ENCODE results near the gene FILIP1. TPM values are rescaled to one million over a fixed set of nuclear protein-coding genes. Genes with fewer than 3 reads are reported as not detected.

FILIP1 gene
- total and polyA plus RNA-seq, 10 of the 15 experiments (the other 5 are each of a cell fraction or from before 2014, with no cell fraction given): 0.23 to 2.0 (median 0.44) TPM

DNA sequence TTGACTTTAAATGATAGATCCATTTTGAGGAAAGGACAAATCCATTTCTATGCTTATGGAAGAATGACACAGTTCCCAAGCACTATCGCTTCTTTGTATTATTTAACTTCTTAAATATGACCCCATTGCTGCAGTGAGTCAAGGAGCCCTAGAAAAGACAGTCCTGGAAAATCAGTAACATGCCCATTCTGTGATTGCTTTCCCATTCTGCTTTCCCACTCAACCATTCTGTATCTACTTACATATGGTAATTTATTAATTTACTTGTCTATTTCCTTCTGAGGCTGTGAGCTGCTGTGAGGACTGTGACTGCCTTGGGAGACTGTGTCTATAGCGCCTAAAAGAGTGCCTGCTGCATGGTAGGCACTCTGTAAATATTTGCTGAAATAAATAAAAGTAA is 123.6 kb downstream of the FILIP1 start:
- CTCF ChIA-PET: interaction anchor here (0.9 to 6.8 kb wide), 17 partner anchors 12 to 177 kb away, joined by 3 to 77 read pairs (median 6); partner anchors contain the start of gene FILIP1

More for the DNA sequence above, 123.6 kb downstream of the FILIP1 start:
- FAIRE-seq (no peak), ATAC-seq (no peak), DNase-seq (ENCODE audit: low read depth, low spot score) (no peak)
- ChIA-PET POLR2A (no interaction called here), RAD21 (ENCODE audit: unreplicated experiment) (interaction anchor here (0.9 to 4.4 kb wide), 8 partner anchors 73 to 159 kb away, joined by 3 to 30 read pairs (median 18); partner anchors contain the start of gene FILIP1), SMC1A (ENCODE audit: uncharacterized antibody, unreplicated experiment) (interaction anchor here (1.0 to 7.1 kb wide), 10 partner anchors 16 to 159 kb away, joined by 3 to 82 read pairs (median 14); partner anchors contain the start of gene FILIP1)
- intact Hi-C loops (cut with micrococcal nuclease; ENCODE audit: unreplicated experiment) (loop anchor here (10.0 kb wide), 1 partner anchor 125 kb away; the partner anchor contains the start of gene FILIP1), in situ Hi-C loops (cut with MboI) (no loop called here)
- Histone ChIP-seq H3K36me3 (ENCODE audit: control insufficient read depth in 2 of 2, insufficient read depth in 2 of 2, low read length in 1 of 2) (no peaks in the 10 kb centered on the region), H3K79me2 (ENCODE audit: control insufficient read depth, insufficient read depth, low read length) (no peaks in the 10 kb centered on the region), H3K9me3 (replicated peaks; ENCODE audit: control insufficient read depth, insufficient read depth, low read length) (no peaks in the 10 kb centered on the region), H3K9ac (ENCODE audit: control insufficient read depth, insufficient read depth, low read length) (no peak overlapping the region), H3K27me3 (replicated peaks in 1 of 2; ENCODE audit: control insufficient read depth in 2 of 2, insufficient read depth in 2 of 2, low read length in 1 of 2) (no peaks in the 10 kb centered on the region), H4K20me1 (ENCODE audit: control insufficient read depth, insufficient read depth) (no peaks in the 10 kb centered on the region), H3K27ac (ENCODE audit: control insufficient read depth, insufficient read depth) (no peak overlapping the region), H3K4me2 (ENCODE audit: control insufficient read depth, insufficient read depth) (no peak overlapping the region), H3K4me1 (ENCODE audit: control insufficient read depth, insufficient read depth, low read length) (no peaks in the 10 kb centered on the region), H3K4me3 (no peak overlapping the region), H2AFZ (ENCODE audit: control insufficient read depth, low read depth, low read length) (no peak overlapping the region)
- no TSS peak for BruUV-seq (replicated peaks)
- 45% methylated on average over 2 of the region's 2 CpGs for WGBS (ENCODE audit: insufficient coverage, insufficient replicate concordance, low lambda C conversion rate, missing lambda C conversion rate)
- TF ChIP-seq NR2C1 (IDR thresholded peaks at IDR 0.05) (no peak), ZNF274 (IDR thresholded peaks at IDR 0.05; ENCODE audit: insufficient read depth, insufficient read length) (no peak), HDGF (IDR thresholded peaks at IDR 0.05) (no peak), WRNIP1 (IDR thresholded peaks at IDR 0.05; ENCODE audit: borderline replicate concordance, low read depth, low read length) (no peak), CEBPB (IDR thresholded peaks at IDR 0.05; ENCODE audit: borderline replicate concordance in 1 of 2, low read depth in 2 of 2, low read length in 2 of 2) (no peak), ZBED1 (IDR thresholded peaks at IDR 0.05; ENCODE audit: borderline replicate concordance) (no peak), POLR2AphosphoS2 (IDR thresholded peaks at IDR 0.05; ENCODE audit: low read depth, low read length) (no peak), CBX5 (IDR thresholded peaks at IDR 0.05; ENCODE audit: low read depth) (no peak)
- TF ChIP-seq, protein P1, sequence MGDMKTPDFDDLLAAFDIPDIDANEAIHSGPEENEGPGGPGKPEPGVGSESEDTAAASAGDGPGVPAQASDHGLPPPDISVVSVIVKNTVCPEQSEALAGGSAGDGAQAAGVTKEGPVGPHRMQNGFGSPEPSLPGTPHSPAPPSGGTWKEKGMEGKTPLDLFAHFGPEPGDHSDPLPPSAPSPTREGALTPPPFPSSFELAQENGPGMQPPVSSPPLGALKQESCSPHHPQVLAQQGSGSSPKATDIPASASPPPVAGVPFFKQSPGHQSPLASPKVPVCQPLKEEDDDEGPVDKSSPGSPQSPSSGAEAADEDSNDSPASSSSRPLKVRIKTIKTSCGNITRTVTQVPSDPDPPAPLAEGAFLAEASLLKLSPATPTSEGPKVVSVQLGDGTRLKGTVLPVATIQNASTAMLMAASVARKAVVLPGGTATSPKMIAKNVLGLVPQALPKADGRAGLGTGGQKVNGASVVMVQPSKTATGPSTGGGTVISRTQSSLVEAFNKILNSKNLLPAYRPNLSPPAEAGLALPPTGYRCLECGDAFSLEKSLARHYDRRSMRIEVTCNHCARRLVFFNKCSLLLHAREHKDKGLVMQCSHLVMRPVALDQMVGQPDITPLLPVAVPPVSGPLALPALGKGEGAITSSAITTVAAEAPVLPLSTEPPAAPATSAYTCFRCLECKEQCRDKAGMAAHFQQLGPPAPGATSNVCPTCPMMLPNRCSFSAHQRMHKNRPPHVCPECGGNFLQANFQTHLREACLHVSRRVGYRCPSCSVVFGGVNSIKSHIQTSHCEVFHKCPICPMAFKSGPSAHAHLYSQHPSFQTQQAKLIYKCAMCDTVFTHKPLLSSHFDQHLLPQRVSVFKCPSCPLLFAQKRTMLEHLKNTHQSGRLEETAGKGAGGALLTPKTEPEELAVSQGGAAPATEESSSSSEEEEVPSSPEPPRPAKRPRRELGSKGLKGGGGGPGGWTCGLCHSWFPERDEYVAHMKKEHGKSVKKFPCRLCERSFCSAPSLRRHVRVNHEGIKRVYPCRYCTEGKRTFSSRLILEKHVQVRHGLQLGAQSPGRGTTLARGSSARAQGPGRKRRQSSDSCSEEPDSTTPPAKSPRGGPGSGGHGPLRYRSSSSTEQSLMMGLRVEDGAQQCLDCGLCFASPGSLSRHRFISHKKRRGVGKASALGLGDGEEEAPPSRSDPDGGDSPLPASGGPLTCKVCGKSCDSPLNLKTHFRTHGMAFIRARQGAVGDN (IDR thresholded peaks at IDR 0.05): no peak
- TF ChIP-seq, protein P2, sequence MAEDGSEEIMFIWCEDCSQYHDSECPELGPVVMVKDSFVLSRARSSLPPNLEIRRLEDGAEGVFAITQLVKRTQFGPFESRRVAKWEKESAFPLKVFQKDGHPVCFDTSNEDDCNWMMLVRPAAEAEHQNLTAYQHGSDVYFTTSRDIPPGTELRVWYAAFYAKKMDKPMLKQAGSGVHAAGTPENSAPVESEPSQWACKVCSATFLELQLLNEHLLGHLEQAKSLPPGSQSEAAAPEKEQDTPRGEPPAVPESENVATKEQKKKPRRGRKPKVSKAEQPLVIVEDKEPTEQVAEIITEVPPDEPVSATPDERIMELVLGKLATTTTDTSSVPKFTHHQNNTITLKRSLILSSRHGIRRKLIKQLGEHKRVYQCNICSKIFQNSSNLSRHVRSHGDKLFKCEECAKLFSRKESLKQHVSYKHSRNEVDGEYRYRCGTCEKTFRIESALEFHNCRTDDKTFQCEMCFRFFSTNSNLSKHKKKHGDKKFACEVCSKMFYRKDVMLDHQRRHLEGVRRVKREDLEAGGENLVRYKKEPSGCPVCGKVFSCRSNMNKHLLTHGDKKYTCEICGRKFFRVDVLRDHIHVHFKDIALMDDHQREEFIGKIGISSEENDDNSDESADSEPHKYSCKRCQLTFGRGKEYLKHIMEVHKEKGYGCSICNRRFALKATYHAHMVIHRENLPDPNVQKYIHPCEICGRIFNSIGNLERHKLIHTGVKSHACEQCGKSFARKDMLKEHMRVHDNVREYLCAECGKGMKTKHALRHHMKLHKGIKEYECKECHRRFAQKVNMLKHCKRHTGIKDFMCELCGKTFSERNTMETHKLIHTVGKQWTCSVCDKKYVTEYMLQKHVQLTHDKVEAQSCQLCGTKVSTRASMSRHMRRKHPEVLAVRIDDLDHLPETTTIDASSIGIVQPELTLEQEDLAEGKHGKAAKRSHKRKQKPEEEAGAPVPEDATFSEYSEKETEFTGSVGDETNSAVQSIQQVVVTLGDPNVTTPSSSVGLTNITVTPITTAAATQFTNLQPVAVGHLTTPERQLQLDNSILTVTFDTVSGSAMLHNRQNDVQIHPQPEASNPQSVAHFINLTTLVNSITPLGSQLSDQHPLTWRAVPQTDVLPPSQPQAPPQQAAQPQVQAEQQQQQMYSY (CRISPR knock-in tag; IDR thresholded peaks at IDR 0.05): no peak
- TF ChIP-seq, protein P3, sequence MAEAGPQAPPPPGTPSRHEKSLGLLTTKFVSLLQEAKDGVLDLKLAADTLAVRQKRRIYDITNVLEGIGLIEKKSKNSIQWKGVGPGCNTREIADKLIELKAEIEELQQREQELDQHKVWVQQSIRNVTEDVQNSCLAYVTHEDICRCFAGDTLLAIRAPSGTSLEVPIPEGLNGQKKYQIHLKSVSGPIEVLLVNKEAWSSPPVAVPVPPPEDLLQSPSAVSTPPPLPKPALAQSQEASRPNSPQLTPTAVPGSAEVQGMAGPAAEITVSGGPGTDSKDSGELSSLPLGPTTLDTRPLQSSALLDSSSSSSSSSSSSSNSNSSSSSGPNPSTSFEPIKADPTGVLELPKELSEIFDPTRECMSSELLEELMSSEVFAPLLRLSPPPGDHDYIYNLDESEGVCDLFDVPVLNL (IDR thresholded peaks at IDR 0.05; ENCODE audit: low read depth, low read length): no peak
- TF ChIP-seq, protein P4, sequence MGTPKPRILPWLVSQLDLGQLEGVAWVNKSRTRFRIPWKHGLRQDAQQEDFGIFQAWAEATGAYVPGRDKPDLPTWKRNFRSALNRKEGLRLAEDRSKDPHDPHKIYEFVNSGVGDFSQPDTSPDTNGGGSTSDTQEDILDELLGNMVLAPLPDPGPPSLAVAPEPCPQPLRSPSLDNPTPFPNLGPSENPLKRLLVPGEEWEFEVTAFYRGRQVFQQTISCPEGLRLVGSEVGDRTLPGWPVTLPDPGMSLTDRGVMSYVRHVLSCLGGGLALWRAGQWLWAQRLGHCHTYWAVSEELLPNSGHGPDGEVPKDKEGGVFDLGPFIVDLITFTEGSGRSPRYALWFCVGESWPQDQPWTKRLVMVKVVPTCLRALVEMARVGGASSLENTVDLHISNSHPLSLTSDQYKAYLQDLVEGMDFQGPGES (IDR thresholded peaks at IDR 0.05): no peak

Data from GM12878 (cell line).